ENCODE measurements around the gene GPHA2. TPM values are rescaled to one million over a fixed set of nuclear protein-coding genes. Genes with fewer than 3 reads are reported as not detected.

Gene GPHA2
- total RNA-seq, 4 donors from 2014 or later: not detected

- no peak for DNase-seq
- peaks cover 0 to 64% (median 0%) of the 10 kb centered on the region in 3 donors for H3K36me3 ChIP-seq
Measured at GRCh38 chr11:64929625-64930024, 6.1 kb downstream of the GPHA2 start.

DNA sequence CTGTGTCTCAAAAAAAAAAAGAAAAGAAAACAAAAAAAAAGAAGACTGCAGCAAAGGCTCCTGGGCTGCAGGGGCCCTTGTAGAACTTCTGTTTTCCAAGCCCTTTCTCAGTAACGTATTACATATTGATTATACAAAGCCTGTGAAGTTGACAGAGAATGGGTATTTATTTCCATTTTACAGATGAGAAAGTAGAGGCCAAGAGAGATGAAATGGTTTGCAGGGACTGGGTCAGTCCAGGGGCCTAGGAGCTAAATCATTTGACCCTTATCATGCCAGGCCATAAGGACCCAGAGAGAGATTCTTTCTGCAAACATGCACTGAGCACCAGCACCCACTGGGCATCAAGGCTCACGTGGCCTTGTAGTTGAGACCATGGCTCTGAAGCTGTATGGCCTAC is 6.7 kb downstream of the GPHA2 start:
- no peaks in the 10 kb centered on the region for H3K9me3 ChIP-seq
- no peak overlapping the region for H3K4me3 ChIP-seq
- TF ChIP-seq POLR2A (IDR thresholded peaks at IDR 0.05): no peak
- TF ChIP-seq, protein P1, sequence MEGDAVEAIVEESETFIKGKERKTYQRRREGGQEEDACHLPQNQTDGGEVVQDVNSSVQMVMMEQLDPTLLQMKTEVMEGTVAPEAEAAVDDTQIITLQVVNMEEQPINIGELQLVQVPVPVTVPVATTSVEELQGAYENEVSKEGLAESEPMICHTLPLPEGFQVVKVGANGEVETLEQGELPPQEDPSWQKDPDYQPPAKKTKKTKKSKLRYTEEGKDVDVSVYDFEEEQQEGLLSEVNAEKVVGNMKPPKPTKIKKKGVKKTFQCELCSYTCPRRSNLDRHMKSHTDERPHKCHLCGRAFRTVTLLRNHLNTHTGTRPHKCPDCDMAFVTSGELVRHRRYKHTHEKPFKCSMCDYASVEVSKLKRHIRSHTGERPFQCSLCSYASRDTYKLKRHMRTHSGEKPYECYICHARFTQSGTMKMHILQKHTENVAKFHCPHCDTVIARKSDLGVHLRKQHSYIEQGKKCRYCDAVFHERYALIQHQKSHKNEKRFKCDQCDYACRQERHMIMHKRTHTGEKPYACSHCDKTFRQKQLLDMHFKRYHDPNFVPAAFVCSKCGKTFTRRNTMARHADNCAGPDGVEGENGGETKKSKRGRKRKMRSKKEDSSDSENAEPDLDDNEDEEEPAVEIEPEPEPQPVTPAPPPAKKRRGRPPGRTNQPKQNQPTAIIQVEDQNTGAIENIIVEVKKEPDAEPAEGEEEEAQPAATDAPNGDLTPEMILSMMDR (IDR thresholded peaks at IDR 0.05): no peak
- H3K4me1 ChIP-seq: peaks cover 0 to 19% (median 10%) of the 10 kb centered on the region in 4 donors
- no peak for DNase-seq
- no peaks in the 10 kb centered on the region for H3K27me3 ChIP-seq
- peaks cover 0 to 64% (median 0%) of the 10 kb centered on the region in 3 donors for H3K36me3 ChIP-seq
- H3K27ac ChIP-seq: no peak overlapping the region

More at GRCh38 chr11:64929625-64930024, 6.1 kb downstream of the GPHA2 start:
- no peak overlapping the region for H3K4me3 ChIP-seq
- H3K27me3 ChIP-seq: no peaks in the 10 kb centered on the region
- no peak for TF ChIP-seq POLR2A (IDR thresholded peaks at IDR 0.05)
- TF ChIP-seq, protein P1 (IDR thresholded peaks at IDR 0.05): no peak
- H3K27ac ChIP-seq: no peak overlapping the region
- H3K4me1 ChIP-seq: peaks cover 0 to 13% (median 10%) of the 10 kb centered on the region in 4 donors
- no peaks in the 10 kb centered on the region for H3K9me3 ChIP-seq

DNA sequence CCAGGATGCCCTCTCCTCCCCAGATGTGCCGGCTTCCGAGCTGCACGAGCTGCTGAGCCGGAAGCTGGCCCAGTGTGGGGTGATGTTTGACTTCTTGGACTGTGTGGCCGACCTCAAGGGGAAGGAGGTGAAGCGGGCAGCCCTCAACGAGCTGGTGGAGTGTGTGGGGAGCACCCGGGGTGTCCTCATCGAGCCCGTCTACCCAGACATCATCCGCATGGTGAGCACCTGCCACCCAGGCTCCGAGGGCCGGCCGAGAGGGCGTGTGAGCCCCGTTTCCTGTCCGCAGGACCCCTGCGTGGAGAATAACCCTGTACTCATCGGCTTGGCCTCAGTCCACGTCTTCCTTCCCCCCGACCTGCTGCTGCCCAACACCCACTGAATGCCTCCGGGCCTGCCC is 9.0 kb downstream of the GPHA2 start:
- DNase-seq: no peak
- H3K27ac ChIP-seq: no peak overlapping the region
- no peak overlapping the region for H3K4me3 ChIP-seq
- TF ChIP-seq, protein P1 (IDR thresholded peaks at IDR 0.05): no peak
- no peak for TF ChIP-seq POLR2A (IDR thresholded peaks at IDR 0.05)
- peaks cover 0 to 42% (median 0%) of the 10 kb centered on the region in 3 donors for H3K36me3 ChIP-seq
- no peaks in the 10 kb centered on the region for H3K27me3 ChIP-seq
- H3K9me3 ChIP-seq: no peaks in the 10 kb centered on the region
- H3K4me1 ChIP-seq: peaks cover 0 to 20% (median 15%) of the 10 kb centered on the region in 4 donors

DNA sequence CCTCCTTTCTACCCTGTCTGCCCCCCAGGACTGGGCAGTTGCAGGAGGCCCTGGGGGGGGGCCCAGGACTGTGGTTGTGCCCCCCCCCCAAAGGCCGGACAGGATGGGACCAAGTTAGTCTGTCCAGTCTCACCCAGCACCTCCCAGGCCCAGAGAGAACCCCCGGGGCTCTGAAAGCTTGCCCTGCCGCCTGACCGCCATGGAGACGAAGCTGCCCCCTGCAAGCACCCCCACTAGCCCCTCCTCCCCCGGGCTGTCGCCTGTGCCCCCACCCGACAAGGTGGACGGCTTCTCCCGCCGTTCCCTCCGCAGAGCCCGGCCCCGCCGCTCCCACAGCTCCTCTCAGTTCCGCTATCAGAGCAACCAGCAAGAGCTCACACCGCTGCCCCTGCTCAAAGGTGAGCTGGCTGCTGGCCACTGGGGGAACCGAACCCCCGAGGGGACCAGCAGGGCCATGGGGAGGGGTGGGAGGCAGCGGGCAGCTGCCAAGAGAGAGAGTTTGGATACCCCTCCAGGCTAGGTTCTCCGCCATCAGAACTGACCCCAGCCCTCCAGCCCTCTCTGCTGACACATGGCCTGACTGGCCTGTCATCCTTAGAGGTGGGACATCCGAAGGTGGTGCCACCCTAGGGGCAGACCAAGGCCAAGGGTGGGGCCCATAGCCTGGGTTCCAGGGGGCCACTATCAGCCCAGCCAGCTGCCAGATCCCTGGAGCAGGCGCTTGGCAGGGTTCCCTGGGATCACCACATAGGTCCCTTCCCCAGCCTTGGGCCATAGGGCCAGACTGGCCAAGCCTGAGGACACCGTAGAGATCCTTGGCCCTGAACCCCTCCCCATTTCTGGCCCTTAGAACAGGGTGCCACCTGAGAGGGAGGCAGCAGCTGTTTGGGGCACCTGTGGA is 9.9 kb downstream of the GPHA2 start:
- Histone ChIP-seq H3K36me3 (peaks cover 0 to 33% (median 0%) of the 10 kb centered on the region in 3 donors), H3K9me3 (no peaks in the 10 kb centered on the region), H3K27ac (peak overlapping the region in 1 of 4 donors; percentile 14), H3K4me1 (peaks cover 0 to 20% (median 15%) of the 10 kb centered on the region in 4 donors), H3K27me3 (no peaks in the 10 kb centered on the region), H3K4me3 (peak overlapping the region in 3 of 4 donors; percentile 77 to 98 (median 88))
- no peak for TF ChIP-seq POLR2A (IDR thresholded peaks at IDR 0.05)
- TF ChIP-seq, protein P1 (IDR thresholded peaks at IDR 0.05): no peak
- peak in 1 of 3 donors; percentile 47 for DNase-seq

- Histone ChIP-seq H3K9me3 (no peaks in the 10 kb centered on the region), H3K27me3 (no peaks in the 10 kb centered on the region), H3K4me3 (peak overlapping the region; percentile 77 to 98 (median 84)), H3K4me1 (peaks cover 0 to 20% (median 15%) of the 10 kb centered on the region in 4 donors), H3K36me3 (peaks cover 0 to 25% (median 0%) of the 10 kb centered on the region in 3 donors), H3K27ac (peak overlapping the region; percentile 88 to 98 (median 94))
- DNase-seq: peak in 1 of 3 donors; percentile 54
- no peak for TF ChIP-seq POLR2A (IDR thresholded peaks at IDR 0.05)
- TF ChIP-seq, protein P1 (IDR thresholded peaks at IDR 0.05): no peak
Measured at GRCh38 chr11:64924910-64925284, 10.8 kb downstream of the GPHA2 start.
